ENCODE results near the gene LIMS4.
"Not testable (repeated sequence)": the region's sequence is repeated elsewhere in the genome, so short reads cannot be mapped to it uniquely, and the experiment has no call there.

LIMS4 gene

GRCh38 chr2:110472171-110473058 is at the start of gene LIMS4:
Gene LIMS4 (minus strand): TSS chr2:110472816. CDS start chr2:110472778, 38 bp downstream.
- not testable (repeated sequence) for DNase-seq

- DNase-seq, result not testable (repeated sequence)
These were observed 27.2 kb upstream of the LIMS4 start for GRCh38 chr2:110499755-110500377.

GRCh38 chr2:110496027-110496426 is 23.4 kb upstream of the LIMS4 start:
- DNase-seq, result not testable (repeated sequence)

- not testable (repeated sequence) for DNase-seq
These were observed 21.9 kb upstream of the LIMS4 start for GRCh38 chr2:110494488-110494887.

GRCh38 chr2:110488991-110489390 is 16.4 kb upstream of the LIMS4 start:
- DNase-seq, result not testable (repeated sequence)

- not testable (repeated sequence) for DNase-seq
These were observed 10.1 kb upstream of the LIMS4 start for GRCh38 chr2:110482697-110483096.

- not testable (repeated sequence) for DNase-seq
These were observed 8.6 kb upstream of the LIMS4 start for GRCh38 chr2:110481200-110481599.

GRCh38 chr2:110480084-110480483 is 7.5 kb upstream of the LIMS4 start:
- DNase-seq, result not testable (repeated sequence)

- not testable (repeated sequence) for DNase-seq
These were observed 4.8 kb upstream of the LIMS4 start for GRCh38 chr2:110477370-110477769.

GRCh38 chr2:110476952-110477351 is 4.3 kb upstream of the LIMS4 start:
- DNase-seq, result not testable (repeated sequence)

- DNase-seq, result not testable (repeated sequence)
These were observed 3.2 kb upstream of the LIMS4 start for GRCh38 chr2:110475627-110476359.

GRCh38 chr2:110474898-110475297 is 2.3 kb upstream of the LIMS4 start:
- not testable (repeated sequence) for DNase-seq

GRCh38 chr2:110473059-110473358 is 393 bp upstream of the LIMS4 start:
- not testable (repeated sequence) for DNase-seq

GRCh38 chr2:110468921-110469320 is 3.7 kb downstream of the LIMS4 start:
- DNase-seq, result not testable (repeated sequence)

- not testable (repeated sequence) for DNase-seq
These were observed 7.3 kb downstream of the LIMS4 start for GRCh38 chr2:110465312-110465711.

- DNase-seq, result not testable (repeated sequence)
These were observed 10.2 kb downstream of the LIMS4 start for GRCh38 chr2:110462458-110462857.

GRCh38 chr2:110460318-110460717 is 12.3 kb downstream of the LIMS4 start:
- DNase-seq, result not testable (repeated sequence)

- DNase-seq, result not testable (repeated sequence)
These were observed 15.4 kb downstream of the LIMS4 start for GRCh38 chr2:110457214-110457590.

GRCh38 chr2:110456291-110457213 is 16.1 kb downstream of the LIMS4 start:
- not testable (repeated sequence) for DNase-seq

- not testable (repeated sequence) for DNase-seq
These were observed 17.4 kb downstream of the LIMS4 start for GRCh38 chr2:110455080-110455670.

Measured in nucleus accumbens (tissue), 56 donors.